ENCODE results near the gene METTL14. TPM values are rescaled to one million over a fixed set of nuclear protein-coding genes. Genes with fewer than 3 reads are reported as not detected.

The METTL14 gene
- total RNA-seq, 1 experiment from 2014 or later, result 22.4 TPM

DNA sequence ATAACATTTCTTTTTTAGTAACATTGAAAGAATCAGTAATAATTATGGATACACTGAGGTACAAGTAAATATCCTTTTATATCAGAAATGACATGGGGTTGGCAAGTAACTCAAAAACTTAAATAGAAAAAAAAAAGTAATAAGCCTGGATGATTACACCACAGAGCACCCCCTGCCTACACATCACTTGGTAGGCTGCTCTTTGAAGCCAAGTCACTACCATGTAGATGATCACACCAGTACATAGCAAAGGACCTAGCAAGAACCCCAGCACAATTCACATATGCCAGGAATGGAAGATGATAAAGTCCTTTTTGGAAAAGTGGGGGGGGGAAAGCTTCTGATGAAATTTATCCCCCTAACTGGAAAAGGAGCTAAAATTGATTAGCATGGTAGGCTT is 56.9 kb downstream of the METTL14 start:
- H3K9me3 ChIP-seq (ENCODE audit: control insufficient read depth, insufficient read depth, low read depth, low read length), result no peaks in the 10 kb centered on the region
- no peak for DNase-seq (ENCODE audit: low read depth, low spot score)
- no peak for ATAC-seq
- ChIA-PET POLR2A (no interaction called here), CTCF (no interaction called here)
- H3K27me3 ChIP-seq (ENCODE audit: control insufficient read depth, insufficient read depth, low read length), result no peaks in the 10 kb centered on the region
- TF ChIP-seq POLR2AphosphoS5 (IDR thresholded peaks at IDR 0.05; ENCODE audit: low read depth, low read length) (no peak), TCF7L2 (IDR thresholded peaks at IDR 0.05; ENCODE audit: low read depth, low read length) (no peak), SIN3A (IDR thresholded peaks at IDR 0.05; ENCODE audit: borderline replicate concordance, insufficient read depth, low read depth, low read length) (no peak)
- TF ChIP-seq, protein P1, sequence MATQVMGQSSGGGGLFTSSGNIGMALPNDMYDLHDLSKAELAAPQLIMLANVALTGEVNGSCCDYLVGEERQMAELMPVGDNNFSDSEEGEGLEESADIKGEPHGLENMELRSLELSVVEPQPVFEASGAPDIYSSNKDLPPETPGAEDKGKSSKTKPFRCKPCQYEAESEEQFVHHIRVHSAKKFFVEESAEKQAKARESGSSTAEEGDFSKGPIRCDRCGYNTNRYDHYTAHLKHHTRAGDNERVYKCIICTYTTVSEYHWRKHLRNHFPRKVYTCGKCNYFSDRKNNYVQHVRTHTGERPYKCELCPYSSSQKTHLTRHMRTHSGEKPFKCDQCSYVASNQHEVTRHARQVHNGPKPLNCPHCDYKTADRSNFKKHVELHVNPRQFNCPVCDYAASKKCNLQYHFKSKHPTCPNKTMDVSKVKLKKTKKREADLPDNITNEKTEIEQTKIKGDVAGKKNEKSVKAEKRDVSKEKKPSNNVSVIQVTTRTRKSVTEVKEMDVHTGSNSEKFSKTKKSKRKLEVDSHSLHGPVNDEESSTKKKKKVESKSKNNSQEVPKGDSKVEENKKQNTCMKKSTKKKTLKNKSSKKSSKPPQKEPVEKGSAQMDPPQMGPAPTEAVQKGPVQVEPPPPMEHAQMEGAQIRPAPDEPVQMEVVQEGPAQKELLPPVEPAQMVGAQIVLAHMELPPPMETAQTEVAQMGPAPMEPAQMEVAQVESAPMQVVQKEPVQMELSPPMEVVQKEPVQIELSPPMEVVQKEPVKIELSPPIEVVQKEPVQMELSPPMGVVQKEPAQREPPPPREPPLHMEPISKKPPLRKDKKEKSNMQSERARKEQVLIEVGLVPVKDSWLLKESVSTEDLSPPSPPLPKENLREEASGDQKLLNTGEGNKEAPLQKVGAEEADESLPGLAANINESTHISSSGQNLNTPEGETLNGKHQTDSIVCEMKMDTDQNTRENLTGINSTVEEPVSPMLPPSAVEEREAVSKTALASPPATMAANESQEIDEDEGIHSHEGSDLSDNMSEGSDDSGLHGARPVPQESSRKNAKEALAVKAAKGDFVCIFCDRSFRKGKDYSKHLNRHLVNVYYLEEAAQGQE (IDR thresholded peaks at IDR 0.05; ENCODE audit: insufficient read depth in 1 of 2, low read depth in 2 of 2, low read length in 1 of 2), result no peak
- TF ChIP-seq, protein P2, sequence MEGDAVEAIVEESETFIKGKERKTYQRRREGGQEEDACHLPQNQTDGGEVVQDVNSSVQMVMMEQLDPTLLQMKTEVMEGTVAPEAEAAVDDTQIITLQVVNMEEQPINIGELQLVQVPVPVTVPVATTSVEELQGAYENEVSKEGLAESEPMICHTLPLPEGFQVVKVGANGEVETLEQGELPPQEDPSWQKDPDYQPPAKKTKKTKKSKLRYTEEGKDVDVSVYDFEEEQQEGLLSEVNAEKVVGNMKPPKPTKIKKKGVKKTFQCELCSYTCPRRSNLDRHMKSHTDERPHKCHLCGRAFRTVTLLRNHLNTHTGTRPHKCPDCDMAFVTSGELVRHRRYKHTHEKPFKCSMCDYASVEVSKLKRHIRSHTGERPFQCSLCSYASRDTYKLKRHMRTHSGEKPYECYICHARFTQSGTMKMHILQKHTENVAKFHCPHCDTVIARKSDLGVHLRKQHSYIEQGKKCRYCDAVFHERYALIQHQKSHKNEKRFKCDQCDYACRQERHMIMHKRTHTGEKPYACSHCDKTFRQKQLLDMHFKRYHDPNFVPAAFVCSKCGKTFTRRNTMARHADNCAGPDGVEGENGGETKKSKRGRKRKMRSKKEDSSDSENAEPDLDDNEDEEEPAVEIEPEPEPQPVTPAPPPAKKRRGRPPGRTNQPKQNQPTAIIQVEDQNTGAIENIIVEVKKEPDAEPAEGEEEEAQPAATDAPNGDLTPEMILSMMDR (IDR thresholded peaks at IDR 0.05), result no peak
- no peak overlapping the region for H3K27ac ChIP-seq (ENCODE audit: low read length)
- no peaks in the 10 kb centered on the region for H3K36me3 ChIP-seq (ENCODE audit: control insufficient read depth, insufficient read depth, low read length)
- BruUV-seq (replicated peaks), result no TSS peak
- H3K4me1 ChIP-seq (ENCODE audit: control insufficient read depth, insufficient read depth, low read length), result no peaks in the 10 kb centered on the region
- in situ Hi-C loops (cut with HindIII; ENCODE audit: low pct_unique_long_range_greater_than_20kb, low sequenced_read_pairs) (no loop called here), intact Hi-C loops (cut with micrococcal nuclease; ENCODE audit: unreplicated experiment) (loop anchor here (5.0 kb wide), 1 partner anchor 225 kb away; no protein-coding TSS in a partner anchor)
- no peak overlapping the region for H3K4me3 ChIP-seq (ENCODE audit: low read depth in 2 of 2, low read length in 2 of 2)

DNA sequence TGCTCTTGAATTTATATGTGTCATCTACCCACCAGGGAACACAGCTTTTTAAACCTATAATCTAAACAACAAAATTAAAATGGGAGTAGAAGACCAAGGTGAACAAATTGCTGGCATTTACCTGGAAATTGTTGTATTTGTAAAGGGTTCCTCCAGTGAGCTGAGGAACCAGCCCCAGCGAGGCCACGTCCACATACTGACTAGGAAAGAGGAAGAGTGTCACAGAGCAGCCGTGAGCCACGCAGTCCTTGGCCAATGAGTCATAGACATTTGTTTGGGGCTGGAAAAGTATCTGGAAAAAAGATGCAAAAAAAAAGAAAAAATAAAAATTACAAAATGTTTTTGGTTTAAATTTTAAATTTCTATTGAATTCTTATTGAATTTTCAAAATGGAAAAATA is 58.7 kb downstream of the METTL14 start:
- in situ Hi-C loops (cut with HindIII; ENCODE audit: low pct_unique_long_range_greater_than_20kb, low sequenced_read_pairs), result no loop called here
- TF ChIP-seq POLR2AphosphoS5 (IDR thresholded peaks at IDR 0.05; ENCODE audit: low read depth, low read length) (no peak), TCF7L2 (IDR thresholded peaks at IDR 0.05; ENCODE audit: low read depth, low read length) (no peak), SIN3A (IDR thresholded peaks at IDR 0.05; ENCODE audit: borderline replicate concordance, insufficient read depth, low read depth, low read length) (no peak)
- TF ChIP-seq, protein P2 (IDR thresholded peaks at IDR 0.05), result no peak
- TF ChIP-seq, protein P1 (IDR thresholded peaks at IDR 0.05; ENCODE audit: insufficient read depth in 1 of 2, low read depth in 2 of 2, low read length in 1 of 2), result no peak
- no TSS peak for BruUV-seq (replicated peaks)
- Histone ChIP-seq H3K4me1 (ENCODE audit: control insufficient read depth, insufficient read depth, low read length) (no peaks in the 10 kb centered on the region), H3K4me3 (ENCODE audit: low read depth in 2 of 2, low read length in 2 of 2) (no peak overlapping the region), H3K36me3 (ENCODE audit: control insufficient read depth, insufficient read depth, low read length) (no peaks in the 10 kb centered on the region), H3K9me3 (ENCODE audit: control insufficient read depth, insufficient read depth, low read depth, low read length) (no peaks in the 10 kb centered on the region), H3K27me3 (ENCODE audit: control insufficient read depth, insufficient read depth, low read length) (no peaks in the 10 kb centered on the region), H3K27ac (ENCODE audit: low read length) (no peak overlapping the region)
- POLR2A ChIA-PET, result no interaction called here
- ATAC-seq, result no peak
- intact Hi-C loops (cut with micrococcal nuclease; ENCODE audit: unreplicated experiment), result loop anchor here (5.0 kb wide), 1 partner anchor 223 kb away; no protein-coding TSS in a partner anchor
- no peak for DNase-seq (ENCODE audit: low read depth, low spot score)
- CTCF ChIA-PET, result no interaction called here

All from Panc1 (cell line).